SK-N-SH (cell line): ENCODE results near the gene MBD6. TPM values are rescaled to one million over a fixed set of nuclear protein-coding genes. Genes with fewer than 3 reads are reported as not detected.
A peak's percentile ranks its signal among the peaks of the same experiment; 100 is the strongest.

Source experiments
- CTCF ChIA-PET: fragments of 300-600, 350-600 bp; formaldehyde crosslinking; extraction: SDS; loops from one replicate; lab custom pipeline; 2021; lab: Yijun Ruan, JAX
- POLR2A ChIA-PET: fragments of 350-600 bp; sonication (Branson Sonifier 250); formaldehyde crosslinking; extraction: SDS; loops from one replicate; lab custom pipeline; 2020; ENCODE audit warnings: antibody characterized with exemption, inconsistent platforms; lab: Yijun Ruan, JAX
- DNase-seq: peaks from one replicate; pipeline ENCODE4 v3.0.0; 2012
- H2AFZ ChIP-seq: fragments of 200-600 bp; sonication (generic); 2 replicates; pipeline ENCODE4 v1.8.1; 2016; ENCODE audit warnings: antibody characterized with exemption, mild to moderate bottlenecking, low read depth
- H3F3A ChIP-seq: fragments of 200-600 bp; sonication (generic); replicated peaks from 2 replicates; pipeline ENCODE3; 2016; ENCODE audit warnings: antibody characterized with exemption, mild to moderate bottlenecking; ENCODE audit not compliant: insufficient read depth
- H3K27ac ChIP-seq, 2 experiments: fragments of 200-500 bp in 1 of 2; fragments of 200-600 bp in 1 of 2; sonication (Bioruptor generic) in 1 of 2; sonication (generic), shearing (Covaris generic) in 1 of 2; 2 replicates each; pipeline versions ENCODE4 v1.5.1 to v1.6.1; 2014 to 2016; ENCODE audit warnings: low read depth in 2 of 2, inconsistent platforms in 1 of 2, low read length in 1 of 2, mild to moderate bottlenecking in 1 of 2, mixed read lengths in 1 of 2
- H3K27me3 ChIP-seq: fragments of 200-600 bp; sonication (generic), shearing (Covaris generic); 2 replicates; pipeline ENCODE4 v1.6.1; 2016; ENCODE audit warnings: mixed run types; ENCODE audit not compliant: insufficient read depth
- H3K36me3 ChIP-seq, 2 experiments: fragments of 200-500 bp in 1 of 2; fragments of 200-600 bp in 1 of 2; sonication (Bioruptor generic) in 1 of 2; sonication (generic) in 1 of 2; replicated peaks in 1 of 2; 2 replicates each; pipeline versions ENCODE3 to v1.5.1; 2014 to 2016; ENCODE audit warnings: low read length in 1 of 2, mild to moderate bottlenecking in 1 of 2; ENCODE audit not compliant: insufficient read depth in 2 of 2, control insufficient read depth in 1 of 2
- H3K4me1 ChIP-seq, 2 experiments: fragments of 200-500 bp in 1 of 2; fragments of 200-600 bp in 1 of 2; sonication (Bioruptor generic) in 1 of 2; sonication (generic), shearing (Covaris generic) in 1 of 2; 2 replicates each; pipeline versions ENCODE4 v1.5.1 to v1.6.1; 2014 to 2016; ENCODE audit warnings: low read depth in 1 of 2, low read length in 1 of 2, mixed run types in 1 of 2; ENCODE audit not compliant: insufficient read depth in 2 of 2, control insufficient read depth in 1 of 2
- H3K4me2 ChIP-seq: fragments of 200-600 bp; sonication (generic), shearing (Covaris generic); 2 replicates; pipeline ENCODE4 v1.6.1; 2017; ENCODE audit warnings: mixed run types
- H3K4me3 ChIP-seq, 2 experiments: fragments of 200-500 bp in 1 of 2; fragments of 200-600 bp in 1 of 2; sonication (Bioruptor generic) in 1 of 2; sonication (generic), shearing (Covaris generic) in 1 of 2; 2 replicates each; pipeline versions ENCODE4 v1.5.1 to v1.8.1; 2014 to 2016; ENCODE audit warnings: low read depth in 2 of 2, inconsistent platforms in 1 of 2, low read length in 1 of 2, mild to moderate bottlenecking in 1 of 2, mixed read lengths in 1 of 2, moderate library complexity in 1 of 2
- H3K79me2 ChIP-seq: fragments of 200-600 bp; sonication (generic); 2 replicates; pipeline ENCODE4 v1.8.1; 2017; ENCODE audit warnings: mild to moderate bottlenecking; ENCODE audit not compliant: insufficient read depth
- H3K9ac ChIP-seq: fragments of 200-600 bp; sonication (generic); 2 replicates; pipeline ENCODE4 v1.6.1; 2017; ENCODE audit warnings: mixed run types
- H3K9me2 ChIP-seq: fragments of 200-600 bp; sonication (generic); 2 replicates; pipeline ENCODE4 v1.6.1; 2017; ENCODE audit warnings: mixed run types
- H3K9me3 ChIP-seq: fragments of 200-600 bp; sonication (generic); 2 replicates; pipeline ENCODE4 v1.6.1; 2017; ENCODE audit warnings: mixed run types, mild to moderate bottlenecking, moderate library complexity
- H4K20me1 ChIP-seq: fragments of 200-600 bp; sonication (generic); 2 replicates; pipeline ENCODE4 v1.6.1; 2017; ENCODE audit warnings: mild to moderate bottlenecking, mixed run types; ENCODE audit not compliant: insufficient read depth
- CHD2 ChIP-seq: fragments of 150-350 bp; IDR thresholded peaks from 2 replicates; pipeline ENCODE4 v1.6.1; 2018; ENCODE audit warnings: low read length; ENCODE audit not compliant: partially characterized antibody
- FOXM1 ChIP-seq: IDR thresholded peaks from 2 replicates; pipeline ENCODE4 v1.4.0; 2012; ENCODE audit warnings: low read depth, mild to moderate bottlenecking
- IRF3 ChIP-seq: fragments of 150-350 bp; IDR thresholded peaks from 2 replicates; pipeline ENCODE4 v1.6.1; 2016; ENCODE audit warnings: mild to moderate bottlenecking, low read depth, low read length
- MAX ChIP-seq: IDR thresholded peaks from 2 replicates; pipeline ENCODE4 v1.4.0; 2012; ENCODE audit warnings: low read depth
- MXI1 ChIP-seq: IDR thresholded peaks from 2 replicates; pipeline ENCODE4 v1.6.1; 2012; ENCODE audit warnings: mild to moderate bottlenecking, low read depth, low read length, improper control_type of control experiment
- NRF1 ChIP-seq: IDR thresholded peaks from 2 replicates; pipeline ENCODE4 v1.6.1; 2012; ENCODE audit warnings: low read depth, mild to moderate bottlenecking, low read length
- PBX3 ChIP-seq: IDR thresholded peaks from 2 replicates; pipeline ENCODE4; 2012
- RXRA ChIP-seq: IDR thresholded peaks from 2 replicates; pipeline ENCODE4 v1.4.0; 2012; ENCODE audit warnings: low read depth, mild to moderate bottlenecking, borderline replicate concordance
- SIN3A ChIP-seq: IDR thresholded peaks from 2 replicates; pipeline ENCODE4 v1.6.1; 2012; ENCODE audit warnings: low read depth, mild to moderate bottlenecking, low read length, moderate library complexity, borderline replicate concordance
- WGBS: methylation state at CpG from one replicate; pipeline ENCODE4 v1.1.6; 2017; ENCODE audit warnings: low lambda C conversion rate; 5-methylcytosine and 5-hydroxymethylcytosine counted together
- polyA plus RNA-seq, 3 experiments: library from polyadenylated mRNA; depleted of rRNA; stranded (reverse); fragments of >200 nt; gene quantifications; 2 replicates each; pipeline ENCODE4 v1.2.3, GENCODE V29; 2012
- TF ChIP-seq, protein P1 (sequence below): fragments of 200-600 bp; sonication (generic); IDR thresholded peaks from 2 replicates; pipeline ENCODE4 v1.6.1; 2017; ENCODE audit warnings: antibody characterized with exemption, mild to moderate bottlenecking, moderate library complexity

MBD6 gene
- polyA plus RNA-seq, 1 of the 3 experiments (the other 2 are of a cell fraction) = 8.6 TPM

DNA sequence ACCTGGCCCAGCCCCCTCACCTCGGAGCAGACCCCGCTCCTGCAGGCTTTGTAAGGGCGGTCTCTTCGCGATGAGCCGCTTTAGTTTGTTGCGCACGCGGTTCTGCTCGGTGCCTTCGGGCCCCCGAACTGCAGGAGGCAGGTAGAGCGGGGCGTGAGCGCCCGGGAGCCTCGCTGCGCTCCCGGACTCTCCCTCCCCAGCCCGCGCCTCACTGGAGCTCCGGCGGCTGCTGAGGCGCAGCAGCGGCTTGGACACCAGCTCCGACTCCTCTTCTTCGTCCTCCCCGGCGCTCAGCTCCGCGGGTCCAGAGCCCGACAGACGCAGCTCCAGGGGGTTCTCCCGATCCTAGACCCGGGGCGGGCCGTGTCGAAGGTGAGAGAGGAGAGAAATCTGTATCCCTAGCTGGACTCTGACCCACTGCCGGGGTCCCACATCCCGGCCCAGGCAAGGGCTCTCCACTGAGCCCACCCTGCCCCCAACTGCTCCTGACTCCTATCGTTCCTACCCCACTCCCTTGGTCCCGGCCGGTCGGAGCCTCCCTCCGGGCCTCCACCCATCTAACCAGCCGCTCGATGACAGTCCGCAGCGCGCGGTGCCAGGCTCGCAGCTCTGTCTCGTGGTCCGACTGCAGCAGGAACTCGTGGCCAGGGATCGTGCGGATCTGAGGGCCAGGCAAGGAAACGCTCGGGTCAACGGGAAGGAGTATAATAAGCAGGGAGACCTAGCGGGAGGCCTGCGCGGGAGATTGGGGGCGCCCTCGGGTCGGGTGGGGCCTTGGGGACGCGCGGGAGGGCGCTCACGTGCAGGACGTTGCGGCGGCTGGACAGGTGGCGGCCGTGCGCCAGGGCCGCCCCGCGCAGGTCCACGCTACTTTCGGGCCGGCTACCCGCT, 47.1 kb upstream of the MBD6 start:
- Histone ChIP-seq H3K27me3 (peaks cover 61% of the 10 kb centered on the region), H3K9ac (no peak overlapping the region), H4K20me1 (no peaks in the 10 kb centered on the region), H3K9me2 (no peaks in the 10 kb centered on the region), H2AFZ (peak overlapping the region; percentile 59; the same call in 1 of the 2 replicates), H3K4me3 (peak overlapping the region; percentile 33 to 41), H3K4me2 (peak overlapping the region; percentile 82), H3F3A (no peaks in the 10 kb centered on the region), H3K36me3 (no peaks in the 10 kb centered on the region), H3K9me3 (no peaks in the 10 kb centered on the region), H3K27ac (no peak overlapping the region), H3K79me2 (no peaks in the 10 kb centered on the region), H3K4me1 (peaks cover 0 to 10% of the 10 kb centered on the region in 2 experiments; a peak in 3 of 4 replicates)
- WGBS = 19% methylated on average over 65 of the region's 84 CpGs
- TF ChIP-seq MXI1 (peak; percentile 55; the same call in 1 of the 2 replicates), NRF1 (no peak), SIN3A (no peak), MAX (0 out of 2 replicates have a peak, but pooled peaks have one; percentile 26), CHD2 (no peak), PBX3 (no peak), IRF3 (no peak)
- peak; percentile 80 for DNase-seq
- POLR2A ChIA-PET = interaction anchor here (1.3 kb wide), 1 partner anchor 44 kb away, joined by 6 read pairs; the partner anchor contains the start of gene DDIT3
- CTCF ChIA-PET = interaction anchor here (0.6 to 4.8 kb wide), 8 partner anchors 11 to 167 kb away, joined by 3 to 67 read pairs (median 3); partner anchors contain the start of genes DDIT3 and GLI1

DNA sequence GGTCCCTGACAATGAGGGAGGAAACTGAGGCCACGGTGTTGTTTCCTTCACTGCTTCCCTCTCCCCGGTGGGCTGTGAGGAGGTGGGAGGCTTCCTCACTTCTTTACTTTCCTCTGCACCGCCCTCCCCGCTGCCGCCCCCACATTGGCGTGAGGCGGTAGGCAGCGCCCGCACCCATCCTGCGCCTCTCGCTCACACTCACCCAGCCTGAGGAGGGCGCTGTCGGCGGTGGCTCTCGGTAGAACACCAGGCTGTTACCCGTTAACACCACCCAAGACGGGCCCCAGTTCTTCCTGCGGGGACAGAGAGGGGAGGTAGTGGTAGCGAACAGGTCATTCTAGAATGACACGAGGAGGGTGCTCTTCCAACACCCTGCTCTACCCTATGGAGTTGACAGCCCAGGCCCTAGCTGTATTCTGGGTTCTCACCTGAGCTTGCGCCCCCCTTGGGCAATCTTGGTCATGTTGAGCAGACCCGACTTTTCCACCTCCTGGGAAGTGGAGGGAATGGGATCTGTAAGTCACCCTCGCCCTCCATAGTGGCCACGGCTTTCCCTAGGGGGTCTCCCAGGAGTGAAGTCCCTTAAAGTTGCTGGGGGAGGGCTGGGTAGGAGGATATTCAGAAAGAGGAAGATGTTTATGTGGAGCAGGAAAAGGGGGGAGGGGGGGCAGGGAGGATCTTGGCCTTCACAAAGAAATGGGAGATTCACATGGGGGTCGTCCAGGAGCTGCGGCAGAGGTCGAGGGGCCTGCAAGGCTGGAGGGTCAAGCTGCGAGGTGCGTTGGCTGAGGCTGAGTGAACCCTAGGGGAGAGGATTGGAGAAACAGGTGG, 46.2 kb upstream of the MBD6 start:
- WGBS = 47% methylated on average over 28 of the region's 29 CpGs
- ChIA-PET CTCF (interaction anchor here (1.1 to 4.8 kb wide), 4 partner anchors 9 to 155 kb away, joined by 3 to 67 read pairs (median 3); partner anchors contain the start of gene GLI1), POLR2A (interaction anchor here (1.3 kb wide), 1 partner anchor 43 kb away, joined by 6 read pairs; the partner anchor contains the start of gene DDIT3)
- no peaks in the 10 kb centered on the region for H3K36me3 ChIP-seq
- peaks cover 0 to 10% of the 10 kb centered on the region in 2 experiments; a peak in 3 of 4 replicates for H3K4me1 ChIP-seq
- H3K27ac ChIP-seq = no peak overlapping the region
- no peaks in the 10 kb centered on the region for H3K9me3 ChIP-seq
- H3K4me3 ChIP-seq = peak overlapping the region; percentile 33 to 41; a peak in 3 of 4 replicates
- no peaks in the 10 kb centered on the region for H3F3A ChIP-seq
- peaks cover 53% of the 10 kb centered on the region for H3K27me3 ChIP-seq
- no peak overlapping the region for H3K9ac ChIP-seq
- no peak for DNase-seq
- H4K20me1 ChIP-seq = no peaks in the 10 kb centered on the region
- H3K4me2 ChIP-seq = peak overlapping the region; percentile 82
- H2AFZ ChIP-seq = no peak overlapping the region
- no peak for TF ChIP-seq RXRA
- no peak for TF ChIP-seq FOXM1
- TF ChIP-seq SIN3A = no peak
- TF ChIP-seq, protein P1, sequence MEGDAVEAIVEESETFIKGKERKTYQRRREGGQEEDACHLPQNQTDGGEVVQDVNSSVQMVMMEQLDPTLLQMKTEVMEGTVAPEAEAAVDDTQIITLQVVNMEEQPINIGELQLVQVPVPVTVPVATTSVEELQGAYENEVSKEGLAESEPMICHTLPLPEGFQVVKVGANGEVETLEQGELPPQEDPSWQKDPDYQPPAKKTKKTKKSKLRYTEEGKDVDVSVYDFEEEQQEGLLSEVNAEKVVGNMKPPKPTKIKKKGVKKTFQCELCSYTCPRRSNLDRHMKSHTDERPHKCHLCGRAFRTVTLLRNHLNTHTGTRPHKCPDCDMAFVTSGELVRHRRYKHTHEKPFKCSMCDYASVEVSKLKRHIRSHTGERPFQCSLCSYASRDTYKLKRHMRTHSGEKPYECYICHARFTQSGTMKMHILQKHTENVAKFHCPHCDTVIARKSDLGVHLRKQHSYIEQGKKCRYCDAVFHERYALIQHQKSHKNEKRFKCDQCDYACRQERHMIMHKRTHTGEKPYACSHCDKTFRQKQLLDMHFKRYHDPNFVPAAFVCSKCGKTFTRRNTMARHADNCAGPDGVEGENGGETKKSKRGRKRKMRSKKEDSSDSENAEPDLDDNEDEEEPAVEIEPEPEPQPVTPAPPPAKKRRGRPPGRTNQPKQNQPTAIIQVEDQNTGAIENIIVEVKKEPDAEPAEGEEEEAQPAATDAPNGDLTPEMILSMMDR = peak; percentile 32
- no peaks in the 10 kb centered on the region for H3K79me2 ChIP-seq
- H3K9me2 ChIP-seq = no peaks in the 10 kb centered on the region
